KOPT-K1 (cell line): ENCODE measurements around the gene TBPL2.
A peak's percentile ranks its signal among the peaks of the same experiment; 100 is the strongest.
"Not testable (repeated sequence)": the region's sequence is repeated elsewhere in the genome, so short reads cannot be mapped to it uniquely, and the experiment has no call there.

Experiments used
- H3K27ac ChIP-seq: fragments of 200-600 bp; sonication (generic); 2 replicates; pipeline ENCODE4 v1.5.1; 2016; ENCODE audit warnings: antibody characterized with exemption, mild to moderate bottlenecking, low read depth, low read length; ENCODE audit not compliant: poor library complexity, severe bottlenecking
- H3K36me3 ChIP-seq: fragments of 200-600 bp; sonication (generic); 2 replicates; pipeline ENCODE4 v1.5.1; 2017; ENCODE audit warnings: antibody characterized with exemption, mild to moderate bottlenecking, low read length, moderate library complexity; ENCODE audit not compliant: insufficient read depth
- H3K9me3 ChIP-seq: fragments of 200-600 bp; sonication (generic); 2 replicates; pipeline ENCODE4 v1.5.1; 2017; ENCODE audit warnings: antibody characterized with exemption, low read length, mild to moderate bottlenecking; ENCODE audit not compliant: insufficient read depth, poor library complexity, severe bottlenecking

TBPL2 gene

GRCh38 chr14:55427439-55427838 is 13.0 kb downstream of the TBPL2 start:
- Histone ChIP-seq H3K27ac (no peak overlapping the region), H3K9me3 (no peaks in the 10 kb centered on the region), H3K36me3 (no peaks in the 10 kb centered on the region)

GRCh38 chr14:55426891-55427290 is 13.5 kb downstream of the TBPL2 start:
- no peak overlapping the region for H3K27ac ChIP-seq
- no peaks in the 10 kb centered on the region for H3K36me3 ChIP-seq

GRCh38 chr14:55425091-55425490 is 15.3 kb downstream of the TBPL2 start:
- Histone ChIP-seq H3K9me3 (no peaks in the 10 kb centered on the region), H3K36me3 (no peaks in the 10 kb centered on the region), H3K27ac (no peak overlapping the region)

More at GRCh38 chr14:55426891-55427290, 13.5 kb downstream of the TBPL2 start:
- no peaks in the 10 kb centered on the region for H3K9me3 ChIP-seq

- H3K27ac ChIP-seq: no peak overlapping the region
- H3K9me3 ChIP-seq: no peaks in the 10 kb centered on the region
- H3K36me3 ChIP-seq: no peaks in the 10 kb centered on the region
Measured at GRCh38 chr14:55423969-55424368, 16.4 kb downstream of the TBPL2 start.

- H3K27ac ChIP-seq, H3K9me3 ChIP-seq, H3K36me3 ChIP-seq: not testable (repeated sequence)
Measured at GRCh38 chr14:55422338-55422737, 18.1 kb downstream of the TBPL2 start.

- H3K27ac ChIP-seq: no peak overlapping the region
- no peaks in the 10 kb centered on the region for H3K36me3 ChIP-seq
- no peaks in the 10 kb centered on the region for H3K9me3 ChIP-seq
Measured at GRCh38 chr14:55419663-55420062, 20.8 kb downstream of the TBPL2 start.

- H3K27ac ChIP-seq: no peak overlapping the region
- no peaks in the 10 kb centered on the region for H3K9me3 ChIP-seq
- no peaks in the 10 kb centered on the region for H3K36me3 ChIP-seq
Measured at GRCh38 chr14:55418411-55418810, 22.0 kb downstream of the TBPL2 start.

GRCh38 chr14:55417955-55418354 is 22.5 kb downstream of the TBPL2 start:
- Histone ChIP-seq H3K27ac (no peak overlapping the region), H3K9me3 (no peaks in the 10 kb centered on the region), H3K36me3 (no peaks in the 10 kb centered on the region)

- Histone ChIP-seq H3K9me3 (no peaks in the 10 kb centered on the region), H3K27ac (no peak overlapping the region), H3K36me3 (no peaks in the 10 kb centered on the region)
Measured at GRCh38 chr14:55416866-55417265, 23.6 kb downstream of the TBPL2 start.

- Histone ChIP-seq H3K36me3 (no peaks in the 10 kb centered on the region), H3K27ac (no peak overlapping the region), H3K9me3 (no peaks in the 10 kb centered on the region)
Measured at GRCh38 chr14:55414551-55414950, 25.9 kb downstream of the TBPL2 start.

- Histone ChIP-seq H3K27ac (no peak overlapping the region), H3K36me3 (no peaks in the 10 kb centered on the region), H3K9me3 (no peaks in the 10 kb centered on the region)
Measured at GRCh38 chr14:55412676-55413075, 27.7 kb downstream of the TBPL2 start.

- Histone ChIP-seq H3K36me3 (no peaks in the 10 kb centered on the region), H3K9me3 (no peaks in the 10 kb centered on the region), H3K27ac (peak within 1 kb of the TSS; percentile 59)
Measured at GRCh38 chr14:55411426-55412389, 28.7 kb downstream of the TBPL2 start, which contains the start of gene ATG14. TSS of gene ATG14 (minus strand) at chr14:55411830. CDS start at chr14:55411822, 8 bp downstream.

- peak overlapping the region; percentile 59 for H3K27ac ChIP-seq
- no peaks in the 10 kb centered on the region for H3K9me3 ChIP-seq
- no peaks in the 10 kb centered on the region for H3K36me3 ChIP-seq
Measured at GRCh38 chr14:55410876-55411275, 29.5 kb downstream of the TBPL2 start.

- Histone ChIP-seq H3K36me3 (no peaks in the 10 kb centered on the region), H3K9me3 (no peaks in the 10 kb centered on the region), H3K27ac (no peak overlapping the region)
Measured at GRCh38 chr14:55404173-55404854, 36.1 kb downstream of the TBPL2 start.

- Histone ChIP-seq H3K27ac (no peak overlapping the region), H3K36me3 (no peaks in the 10 kb centered on the region), H3K9me3 (no peaks in the 10 kb centered on the region)
Measured at GRCh38 chr14:55401751-55402150, 38.7 kb downstream of the TBPL2 start.
